Measurements from ENCODE around the gene BRD9.

The BRD9 gene

GRCh38 chr5:905139-905642, 12.6 kb upstream of the BRD9 start:
- DNase-seq (ENCODE audit: low read depth in 2 of 3, low spot score in 2 of 3) = no peak

GRCh38 chr5:903756-904096, 11.1 kb upstream of the BRD9 start:
- no peak for DNase-seq (ENCODE audit: low read depth in 2 of 3, low spot score in 2 of 3)

- DNase-seq (ENCODE audit: low read depth in 2 of 3, low spot score in 2 of 3) = no peak
These were observed 9.7 kb upstream of the BRD9 start for GRCh38 chr5:902129-902916.

GRCh38 chr5:900781-901180, 8.2 kb upstream of the BRD9 start:
- no peak for DNase-seq (ENCODE audit: low read depth in 2 of 3, low spot score in 2 of 3)

- DNase-seq (ENCODE audit: low read depth in 2 of 3, low spot score in 2 of 3) = no peak
These were observed 1.1 kb upstream of the BRD9 start for GRCh38 chr5:893711-894110.

- DNase-seq (ENCODE audit: low read depth in 2 of 3, low spot score in 2 of 3) = no peak
These were observed 521 bp upstream of the BRD9 start for GRCh38 chr5:893137-893506.

GRCh38 chr5:891837-892393, 686 bp downstream of the BRD9 start:
- no peak for DNase-seq (ENCODE audit: low read depth in 2 of 3, low spot score in 2 of 3)

GRCh38 chr5:891117-891836, 1.3 kb downstream of the BRD9 start:
- DNase-seq (ENCODE audit: low read depth in 2 of 3, low spot score in 2 of 3) = no peak

- no peak for DNase-seq (ENCODE audit: low read depth in 2 of 3, low spot score in 2 of 3)
These were observed 3.4 kb downstream of the BRD9 start for GRCh38 chr5:889075-889710.

- no peak for DNase-seq (ENCODE audit: low read depth in 2 of 3, low spot score in 2 of 3)
These were observed 4.0 kb downstream of the BRD9 start for GRCh38 chr5:888638-889035.

- no peak for DNase-seq (ENCODE audit: low read depth in 2 of 3, low spot score in 2 of 3)
These were observed 4.5 kb downstream of the BRD9 start for GRCh38 chr5:887947-888637.

GRCh38 chr5:886716-887325, 5.8 kb downstream of the BRD9 start:
- no peak for DNase-seq (ENCODE audit: low read depth in 2 of 3, low spot score in 2 of 3)

GRCh38 chr5:886036-886435, 6.6 kb downstream of the BRD9 start:
- no peak for DNase-seq (ENCODE audit: low read depth in 2 of 3, low spot score in 2 of 3)

- no peak for DNase-seq (ENCODE audit: low read depth in 2 of 3, low spot score in 2 of 3)
These were observed 7.1 kb downstream of the BRD9 start for GRCh38 chr5:885529-885928.

GRCh38 chr5:885127-885442, 7.5 kb downstream of the BRD9 start:
- no peak for DNase-seq (ENCODE audit: low read depth in 2 of 3, low spot score in 2 of 3)

GRCh38 chr5:884345-885126, 8.1 kb downstream of the BRD9 start:
- DNase-seq (ENCODE audit: low read depth in 2 of 3, low spot score in 2 of 3) = no peak

- no peak for DNase-seq (ENCODE audit: low read depth in 2 of 3, low spot score in 2 of 3)
These were observed 9.0 kb downstream of the BRD9 start for GRCh38 chr5:883475-884181.

- no peak for DNase-seq (ENCODE audit: low read depth in 2 of 3, low spot score in 2 of 3)
These were observed 10.1 kb downstream of the BRD9 start for GRCh38 chr5:882253-883183.

GRCh38 chr5:881551-881935, 11.1 kb downstream of the BRD9 start:
- DNase-seq (ENCODE audit: low read depth in 2 of 3, low spot score in 2 of 3) = no peak

Measured in activated CD8-positive, alpha-beta memory T cell treated with anti-CD3 and anti-CD28 coated beads for 48 hours (primary cell).